CD4-positive, CD25-positive, alpha-beta regulatory T cell (primary cell): ENCODE data around the gene KPNB1. TPM values are rescaled to one million over a fixed set of nuclear protein-coding genes. Genes with fewer than 3 reads are reported as not detected.
"Not testable (repeated sequence)": the region's sequence is repeated elsewhere in the genome, so short reads cannot be mapped to it uniquely, and the experiment has no call there.

Experiments used
- ATAC-seq, 2 donors: fragments of 150-1000 bp; cut with Tn5 transposase; one replicate each; pipeline ENCODE4 v1.10.0; 2021; ENCODE audit warnings: low read depth in 2 of 2, moderate number of reproducible peaks in 2 of 2, moderate library complexity in 1 of 2
- DNase-seq, 3 donors: peaks; one replicate each; pipeline versions ENCODE4 v3.0.0 to v3.0.0-alpha.2; 2012 to 2022; ENCODE audit warnings: mixed read lengths in 1 of 3
- H3K27ac ChIP-seq: one replicate; pipeline ENCODE4 v1.7.0; 2013; ENCODE audit warnings: mild to moderate bottlenecking, low read length; ENCODE audit not compliant: insufficient read depth, poor library complexity, severe bottlenecking
- H3K27me3 ChIP-seq: one replicate; pipeline ENCODE4 v1.7.0; 2013; ENCODE audit warnings: low read length; ENCODE audit not compliant: control insufficient read depth, insufficient read depth
- H3K36me3 ChIP-seq: one replicate; pipeline ENCODE4 v1.7.0; 2013; ENCODE audit warnings: mild to moderate bottlenecking, low read length, moderate library complexity; ENCODE audit not compliant: control insufficient read depth, insufficient read depth
- H3K4me1 ChIP-seq: 2 replicates; pipeline ENCODE4 v1.7.0; 2013; ENCODE audit warnings: mild to moderate bottlenecking, low read length; ENCODE audit not compliant: insufficient read depth, control insufficient read depth, poor library complexity, severe bottlenecking
- H3K4me3 ChIP-seq: one replicate; pipeline ENCODE4 v1.7.0; 2013; ENCODE audit warnings: low read depth, mild to moderate bottlenecking, low read length, moderate library complexity
- H3K9me3 ChIP-seq, 2 experiments: 1 replicate in 1 of 2; 2 replicates in 1 of 2; pipeline ENCODE4 v1.7.0; 2013; ENCODE audit warnings: low read length in 2 of 2, mild to moderate bottlenecking in 1 of 2, moderate library complexity in 1 of 2; ENCODE audit not compliant: control insufficient read depth in 2 of 2
- H3K27ac Mint-ChIP-seq, 3 donors: one replicate each; pipeline ENCODE4 v1.8.0; 2020 to 2022; ENCODE audit warnings: mild to moderate bottlenecking in 3 of 3, mixed read lengths in 3 of 3, moderate library complexity in 2 of 3
- H3K27me3 Mint-ChIP-seq: one replicate; pipeline ENCODE4 v1.8.0; 2022; ENCODE audit warnings: mild to moderate bottlenecking, mixed read lengths
- H3K36me3 Mint-ChIP-seq: one replicate; pipeline ENCODE4 v1.8.0; 2020; ENCODE audit warnings: mixed read lengths
- H3K4me1 Mint-ChIP-seq, 4 donors: one replicate each; pipeline ENCODE4 v1.8.0; 2020 to 2022; ENCODE audit warnings: mixed read lengths in 4 of 4, mild to moderate bottlenecking in 1 of 4
- H3K4me3 Mint-ChIP-seq, 4 donors: one replicate each; pipeline ENCODE4 v1.8.0; 2020 to 2022; ENCODE audit warnings: mild to moderate bottlenecking in 4 of 4, mixed read lengths in 4 of 4, moderate library complexity in 3 of 4
- H3K9me3 Mint-ChIP-seq, 7 donors: one replicate each; pipeline ENCODE4 v1.8.0; 2020 to 2022; ENCODE audit warnings: mixed read lengths in 7 of 7, mild to moderate bottlenecking in 3 of 7, moderate library complexity in 2 of 7
- polyA plus RNA-seq, 4 donors: library from polyadenylated mRNA; unstranded; fragments of 300-500 nt; fragmentation: Illumina TruSeq; gene quantifications; one replicate each; pipeline ENCODE4 v1.2.3, GENCODE V29; 2021
- total RNA-seq: library from RNA; stranded (reverse); gene quantifications from one replicate; pipeline ENCODE4 v1.2.3, GENCODE V29; 2022

The KPNB1 gene
- total and polyA plus RNA-seq, 5 donors from 2014 or later: 20.4 to 242 (median 24.7) TPM

DNA sequence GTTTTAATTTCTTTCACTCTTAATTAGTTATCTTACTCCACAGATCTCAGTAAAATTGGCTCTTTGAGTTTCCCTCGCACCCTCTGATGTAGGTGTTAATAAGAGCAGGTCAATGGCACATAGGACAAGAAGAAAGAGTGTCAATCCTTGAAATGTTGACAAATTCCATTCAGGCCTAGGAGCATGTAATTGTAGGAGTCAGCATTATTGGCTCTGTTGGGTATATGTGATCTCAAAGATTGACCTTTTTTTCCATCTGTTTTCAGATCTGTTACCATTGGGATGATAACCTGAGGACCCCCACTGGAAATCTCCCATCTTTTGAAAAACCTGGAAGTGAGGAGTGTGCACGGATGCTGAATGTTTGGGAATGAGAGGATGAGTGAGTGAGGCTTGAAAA is 32.4 kb downstream of the KPNB1 start:
- peaks cover 78% of the 10 kb centered on the region for H3K36me3 ChIP-seq

DNA sequence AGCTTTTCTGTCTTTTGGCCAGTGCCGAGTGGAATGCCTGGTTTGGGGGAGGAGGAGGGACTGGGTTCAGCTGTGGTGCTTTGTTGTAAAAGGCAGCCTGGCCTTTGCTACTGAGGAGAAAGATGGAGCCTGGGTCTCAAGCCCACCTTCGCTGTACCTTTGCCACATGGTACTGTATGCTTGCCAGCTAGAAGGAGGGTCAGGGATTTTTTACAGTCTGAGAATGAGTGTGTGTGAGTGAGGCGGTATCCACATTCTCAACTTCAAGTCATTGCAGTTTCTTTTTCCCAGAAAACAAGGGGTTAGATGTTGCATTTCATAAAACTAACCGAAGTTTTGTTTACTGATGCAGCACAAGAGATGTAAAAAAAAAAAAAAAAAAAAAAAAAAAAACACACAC is 33.0 kb downstream of the KPNB1 start:
- ATAC-seq, H3K27me3 ChIP-seq, H3K9me3 Mint-ChIP-seq, DNase-seq, H3K27me3 Mint-ChIP-seq, H3K4me3 ChIP-seq, H3K4me3 Mint-ChIP-seq, H3K27ac ChIP-seq, H3K4me1 ChIP-seq, H3K9me3 ChIP-seq: not testable (repeated sequence)
- peaks cover 72% of the 10 kb centered on the region for H3K36me3 ChIP-seq
- peak overlapping the region in 1 of 3 donors; percentile 77 for H3K27ac Mint-ChIP-seq
- peaks cover 0 to 18% (median 3%) of the 10 kb centered on the region in 4 donors for H3K4me1 Mint-ChIP-seq
- peaks cover 50% of the 10 kb centered on the region for H3K36me3 Mint-ChIP-seq

More for the DNA sequence above, 32.4 kb downstream of the KPNB1 start:
- H3K4me3 Mint-ChIP-seq: no peak overlapping the region
- Histone ChIP-seq H3K4me1 (no peaks in the 10 kb centered on the region), H3K27ac (no peak overlapping the region), H3K4me3 (no peak overlapping the region), H3K9me3 (no peaks in the 10 kb centered on the region), H3K27me3 (no peaks in the 10 kb centered on the region)
- no peak for ATAC-seq
- H3K36me3 Mint-ChIP-seq: peaks cover 55% of the 10 kb centered on the region
- H3K27me3 Mint-ChIP-seq: no peaks in the 10 kb centered on the region
- DNase-seq: no peak
- H3K4me1 Mint-ChIP-seq: peaks cover 0 to 20% (median 3%) of the 10 kb centered on the region in 4 donors
- H3K27ac Mint-ChIP-seq: peak overlapping the region in 2 of 3 donors; percentile 10 to 77
- H3K9me3 Mint-ChIP-seq: no peaks in the 10 kb centered on the region

DNA sequence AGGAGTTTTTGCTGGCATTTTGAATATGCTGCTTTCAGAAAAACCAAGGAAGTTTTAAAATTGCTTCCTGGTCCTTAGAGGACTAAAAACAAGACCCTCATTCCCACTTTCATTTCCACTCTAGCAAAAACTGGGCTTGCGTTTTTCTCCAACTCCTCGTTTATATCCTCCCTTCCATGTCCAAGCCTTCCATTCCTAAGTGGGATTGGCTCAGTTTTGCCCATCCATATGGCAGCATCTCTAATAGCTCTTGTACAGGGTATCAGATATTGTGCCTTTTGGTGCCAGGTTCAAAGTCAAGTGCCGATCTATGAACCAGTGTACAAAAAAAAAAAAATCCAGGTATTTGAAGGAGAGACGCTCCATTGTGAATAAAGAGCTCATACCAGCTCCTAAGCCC is 34.3 kb downstream of the KPNB1 start:
- Histone ChIP-seq H3K36me3 (peaks cover 59% of the 10 kb centered on the region), H3K27me3 (no peaks in the 10 kb centered on the region), H3K27ac (no peak overlapping the region), H3K4me3 (no peak overlapping the region), H3K9me3 (no peaks in the 10 kb centered on the region), H3K4me1 (no peaks in the 10 kb centered on the region)
- peak overlapping the region in 1 of 4 donors; percentile 21 for H3K4me3 Mint-ChIP-seq
- peak overlapping the region in 1 of 3 donors; percentile 73 for H3K27ac Mint-ChIP-seq
- DNase-seq: no peak
- H3K9me3 Mint-ChIP-seq: no peaks in the 10 kb centered on the region
- ATAC-seq: no peak
- H3K27me3 Mint-ChIP-seq: no peaks in the 10 kb centered on the region
- peaks cover 43% of the 10 kb centered on the region for H3K36me3 Mint-ChIP-seq
- peaks cover 0 to 18% (median 3%) of the 10 kb centered on the region in 4 donors for H3K4me1 Mint-ChIP-seq

DNA sequence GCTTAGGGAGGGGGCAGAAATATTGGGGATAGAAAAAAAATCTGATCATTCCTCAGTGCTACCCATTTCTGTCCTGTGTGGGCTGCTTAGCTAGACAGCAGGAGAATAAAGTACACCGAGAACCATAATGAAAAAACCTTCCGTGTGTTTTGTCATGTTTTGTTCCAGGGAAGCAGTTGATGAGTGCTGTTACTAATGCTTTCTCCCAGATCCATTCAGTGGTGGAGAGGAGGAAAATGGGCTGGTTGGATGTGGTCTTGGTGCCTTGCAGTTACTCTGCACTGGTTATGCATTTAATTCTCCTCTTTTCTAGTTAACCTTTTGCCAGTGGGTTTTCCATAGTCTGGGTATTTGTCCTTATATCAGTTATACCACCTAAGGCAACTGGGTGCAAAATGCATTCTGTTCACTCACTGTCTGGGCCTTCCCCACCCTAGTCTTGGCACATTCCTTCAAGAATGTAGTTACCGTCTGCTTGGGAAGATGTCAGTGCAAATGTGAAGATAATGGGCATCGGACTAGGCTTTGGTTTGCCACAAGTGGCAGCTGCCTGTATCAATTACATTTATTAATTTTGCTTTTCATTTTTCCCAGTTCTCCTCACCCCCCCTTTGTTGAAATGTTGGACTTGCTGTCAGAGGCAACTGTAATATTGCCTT is 34.9 kb downstream of the KPNB1 start:
- H3K9me3 ChIP-seq: no peaks in the 10 kb centered on the region
- no peaks in the 10 kb centered on the region for H3K27me3 ChIP-seq
- ATAC-seq (no peak), DNase-seq (no peak)
- H3K36me3 Mint-ChIP-seq: peaks cover 43% of the 10 kb centered on the region
- H3K4me3 Mint-ChIP-seq: no peak overlapping the region
- no peaks in the 10 kb centered on the region for H3K27me3 Mint-ChIP-seq
- H3K4me1 Mint-ChIP-seq: peaks cover 0 to 18% (median 3%) of the 10 kb centered on the region in 4 donors
- peak overlapping the region in 1 of 3 donors; percentile 73 for H3K27ac Mint-ChIP-seq
- no peaks in the 10 kb centered on the region for H3K9me3 Mint-ChIP-seq
- peaks cover 54% of the 10 kb centered on the region for H3K36me3 ChIP-seq
- no peaks in the 10 kb centered on the region for H3K4me1 ChIP-seq
- H3K27ac ChIP-seq: no peak overlapping the region
- no peak overlapping the region for H3K4me3 ChIP-seq

DNA sequence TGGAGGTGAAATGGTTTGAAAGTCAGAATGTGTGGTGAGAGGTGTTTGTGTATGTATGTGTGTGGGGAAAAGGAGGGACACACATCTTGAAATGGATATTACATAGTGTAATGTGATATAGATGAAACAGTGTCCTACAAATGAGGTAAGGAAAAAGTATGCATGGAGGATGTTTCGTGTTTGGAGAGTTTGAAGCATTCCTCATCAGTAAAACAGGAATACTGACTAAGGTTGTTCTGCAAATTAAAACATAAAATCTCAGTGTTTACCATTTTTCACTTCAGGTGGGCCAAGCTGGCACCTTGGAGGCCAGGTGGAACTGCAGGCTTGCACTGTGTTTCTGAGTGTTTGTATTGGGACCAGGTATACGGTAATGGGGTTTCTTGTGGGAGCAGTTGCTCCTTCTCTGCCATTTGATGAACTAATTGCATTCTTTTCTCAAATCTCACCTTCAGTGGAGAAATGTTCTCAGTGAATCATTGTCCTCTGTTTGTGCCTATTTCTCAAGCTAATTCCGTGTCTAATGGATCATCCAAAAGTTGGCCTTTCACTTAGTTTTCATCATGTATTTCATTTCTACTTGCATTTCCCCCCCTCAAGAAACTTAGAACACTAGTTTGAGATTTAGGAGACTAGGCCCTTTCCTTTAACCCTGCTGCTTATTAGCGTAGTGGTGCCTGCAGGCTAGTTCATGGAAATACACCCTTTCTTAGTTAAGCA is 36.0 kb downstream of the KPNB1 start:
- ATAC-seq: no peak
- Histone ChIP-seq H3K9me3 (no peaks in the 10 kb centered on the region), H3K27me3 (no peaks in the 10 kb centered on the region), H3K27ac (no peak overlapping the region), H3K4me3 (no peak overlapping the region), H3K4me1 (no peaks in the 10 kb centered on the region), H3K36me3 (peaks cover 43% of the 10 kb centered on the region)
- no peak for DNase-seq
- Mint-ChIP-seq H3K27ac (peak overlapping the region in 2 of 3 donors; percentile 21 to 61), H3K4me1 (peaks cover 0 to 18% (median 3%) of the 10 kb centered on the region in 4 donors), H3K36me3 (peaks cover 33% of the 10 kb centered on the region), H3K9me3 (no peaks in the 10 kb centered on the region), H3K27me3 (no peaks in the 10 kb centered on the region), H3K4me3 (no peak overlapping the region)

DNA sequence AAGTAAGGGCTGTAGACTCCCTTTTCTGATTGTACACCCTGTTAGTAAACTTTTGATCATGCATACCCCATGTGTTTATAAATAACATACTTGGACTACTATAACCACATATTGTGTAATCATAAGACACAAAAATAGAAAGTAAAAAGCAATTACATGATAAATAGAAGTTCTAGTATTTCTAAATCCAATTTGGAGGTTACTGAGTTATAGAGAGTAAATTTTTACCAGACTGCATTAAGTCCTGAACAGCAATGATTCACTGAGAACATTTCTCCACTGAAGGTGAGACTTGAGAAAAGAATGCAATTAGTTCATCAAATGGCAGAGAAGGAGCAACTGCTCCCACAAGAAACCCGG is 36.5 kb downstream of the KPNB1 start:
- H3K4me1 Mint-ChIP-seq: peaks cover 0 to 18% (median 3%) of the 10 kb centered on the region in 4 donors
- H3K36me3 Mint-ChIP-seq: peaks cover 32% of the 10 kb centered on the region
- no peaks in the 10 kb centered on the region for H3K27me3 Mint-ChIP-seq
- peak overlapping the region in 1 of 3 donors; percentile 61 for H3K27ac Mint-ChIP-seq
- ATAC-seq: no peak
- H3K9me3 ChIP-seq: no peaks in the 10 kb centered on the region
- no peaks in the 10 kb centered on the region for H3K27me3 ChIP-seq
- H3K4me3 ChIP-seq: no peak overlapping the region
- H3K27ac ChIP-seq: no peak overlapping the region
- no peak overlapping the region for H3K4me3 Mint-ChIP-seq
- H3K4me1 ChIP-seq: no peaks in the 10 kb centered on the region
- DNase-seq: no peak
- peaks cover 39% of the 10 kb centered on the region for H3K36me3 ChIP-seq
- H3K9me3 Mint-ChIP-seq: no peaks in the 10 kb centered on the region

DNA sequence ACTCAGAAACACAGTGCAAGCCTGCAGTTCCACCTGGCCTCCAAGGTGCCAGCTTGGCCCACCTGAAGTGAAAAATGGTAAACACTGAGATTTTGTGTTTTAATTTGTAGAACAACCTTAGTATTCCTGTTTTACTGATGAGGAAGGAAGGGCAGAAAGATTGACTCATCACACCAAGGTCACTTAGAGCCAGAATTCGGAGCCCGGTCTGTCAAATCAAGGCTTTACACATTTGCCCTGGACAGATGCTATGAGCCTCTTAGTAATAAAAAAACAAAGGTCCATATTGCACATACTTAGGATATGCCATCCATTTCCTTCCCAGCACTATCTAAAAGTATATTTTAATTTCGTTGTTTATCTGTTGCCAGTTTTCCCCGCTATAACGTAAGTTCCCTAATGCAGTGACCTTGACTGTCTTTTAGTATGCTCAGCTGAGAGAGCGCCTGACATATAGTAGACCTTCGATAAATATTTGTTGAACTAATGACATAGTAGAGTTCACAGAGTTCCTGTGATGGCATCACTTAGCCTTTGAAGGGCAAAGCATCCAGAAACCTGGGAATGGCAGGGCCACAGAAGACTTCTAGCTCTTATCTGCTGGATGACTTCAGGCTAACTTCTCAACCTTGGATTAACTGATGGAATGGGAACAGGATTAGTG is 37.1 kb downstream of the KPNB1 start:
- Mint-ChIP-seq H3K4me3 (no peak overlapping the region), H3K27ac (peak overlapping the region in 1 of 3 donors; percentile 61), H3K27me3 (no peaks in the 10 kb centered on the region), H3K36me3 (peaks cover 32% of the 10 kb centered on the region), H3K4me1 (peaks cover 0 to 19% (median 3%) of the 10 kb centered on the region in 4 donors), H3K9me3 (no peaks in the 10 kb centered on the region)
- ATAC-seq (no peak), DNase-seq (no peak)
- Histone ChIP-seq H3K27ac (no peak overlapping the region), H3K9me3 (no peaks in the 10 kb centered on the region), H3K4me1 (no peaks in the 10 kb centered on the region), H3K36me3 (peaks cover 34% of the 10 kb centered on the region), H3K27me3 (no peaks in the 10 kb centered on the region), H3K4me3 (no peak overlapping the region)
